ENCODE data around the gene CTBP2.
"Not testable (repeated sequence)": the region's sequence is repeated elsewhere in the genome, so short reads cannot be mapped to it uniquely, and the experiment has no call there.

Gene CTBP2

DNA sequence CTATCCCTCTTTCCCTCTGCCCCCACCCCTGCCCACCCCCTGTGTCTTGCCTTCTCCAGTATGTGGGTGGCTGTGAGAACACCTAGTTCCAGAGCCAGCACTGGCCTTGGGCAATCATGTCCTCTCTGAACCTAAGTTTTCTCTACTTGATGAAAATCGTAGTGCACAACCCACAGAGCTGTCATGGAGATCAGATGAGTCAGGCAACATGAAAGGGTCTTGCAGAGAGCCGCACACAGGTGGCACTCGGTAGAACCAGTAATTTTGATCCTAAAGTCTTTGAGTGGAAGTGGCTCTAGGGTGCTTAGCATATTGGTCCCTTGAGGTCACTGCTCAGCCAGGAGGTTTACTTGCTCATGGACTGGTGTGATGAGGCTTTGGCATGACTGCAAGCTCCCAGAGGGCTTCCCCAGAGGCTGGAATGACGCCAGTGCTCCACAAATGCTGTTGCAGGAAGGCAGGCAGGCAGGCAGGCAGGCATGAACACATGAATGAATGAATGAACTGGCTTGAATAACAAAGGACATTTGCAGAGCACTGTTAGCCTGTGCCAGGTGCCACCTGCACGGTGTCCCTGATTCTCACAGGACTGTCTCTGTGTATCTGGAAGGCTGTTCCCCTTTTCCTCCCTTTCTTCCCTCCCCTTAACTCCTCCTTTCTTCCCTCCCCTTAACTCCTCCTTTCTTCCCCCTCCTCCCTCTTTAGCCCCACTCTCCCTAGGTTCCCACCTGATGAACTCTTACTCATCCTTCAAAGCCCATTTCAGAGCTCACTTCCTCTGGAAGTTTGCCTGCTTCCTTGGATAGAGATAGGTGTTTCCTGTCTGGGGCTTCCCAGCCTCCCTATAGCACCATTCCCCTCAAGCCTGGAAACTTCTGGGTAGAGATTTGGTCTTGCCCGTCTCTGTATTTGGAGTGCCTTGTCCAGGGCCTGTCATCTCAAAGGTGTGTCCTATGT, 27.2 kb upstream of the CTBP2 start:
- TF ChIP-seq, protein P1, sequence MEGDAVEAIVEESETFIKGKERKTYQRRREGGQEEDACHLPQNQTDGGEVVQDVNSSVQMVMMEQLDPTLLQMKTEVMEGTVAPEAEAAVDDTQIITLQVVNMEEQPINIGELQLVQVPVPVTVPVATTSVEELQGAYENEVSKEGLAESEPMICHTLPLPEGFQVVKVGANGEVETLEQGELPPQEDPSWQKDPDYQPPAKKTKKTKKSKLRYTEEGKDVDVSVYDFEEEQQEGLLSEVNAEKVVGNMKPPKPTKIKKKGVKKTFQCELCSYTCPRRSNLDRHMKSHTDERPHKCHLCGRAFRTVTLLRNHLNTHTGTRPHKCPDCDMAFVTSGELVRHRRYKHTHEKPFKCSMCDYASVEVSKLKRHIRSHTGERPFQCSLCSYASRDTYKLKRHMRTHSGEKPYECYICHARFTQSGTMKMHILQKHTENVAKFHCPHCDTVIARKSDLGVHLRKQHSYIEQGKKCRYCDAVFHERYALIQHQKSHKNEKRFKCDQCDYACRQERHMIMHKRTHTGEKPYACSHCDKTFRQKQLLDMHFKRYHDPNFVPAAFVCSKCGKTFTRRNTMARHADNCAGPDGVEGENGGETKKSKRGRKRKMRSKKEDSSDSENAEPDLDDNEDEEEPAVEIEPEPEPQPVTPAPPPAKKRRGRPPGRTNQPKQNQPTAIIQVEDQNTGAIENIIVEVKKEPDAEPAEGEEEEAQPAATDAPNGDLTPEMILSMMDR (IDR thresholded peaks at IDR 0.05; ENCODE audit: low read depth, low read length), result no peak
- DNase-seq (ENCODE audit: low read depth in 2 of 2), result no peak
- no peak overlapping the region for H3K4me3 ChIP-seq (replicated peaks in 1 of 2; ENCODE audit: low read depth in 2 of 2, low read length in 2 of 2)

DNA sequence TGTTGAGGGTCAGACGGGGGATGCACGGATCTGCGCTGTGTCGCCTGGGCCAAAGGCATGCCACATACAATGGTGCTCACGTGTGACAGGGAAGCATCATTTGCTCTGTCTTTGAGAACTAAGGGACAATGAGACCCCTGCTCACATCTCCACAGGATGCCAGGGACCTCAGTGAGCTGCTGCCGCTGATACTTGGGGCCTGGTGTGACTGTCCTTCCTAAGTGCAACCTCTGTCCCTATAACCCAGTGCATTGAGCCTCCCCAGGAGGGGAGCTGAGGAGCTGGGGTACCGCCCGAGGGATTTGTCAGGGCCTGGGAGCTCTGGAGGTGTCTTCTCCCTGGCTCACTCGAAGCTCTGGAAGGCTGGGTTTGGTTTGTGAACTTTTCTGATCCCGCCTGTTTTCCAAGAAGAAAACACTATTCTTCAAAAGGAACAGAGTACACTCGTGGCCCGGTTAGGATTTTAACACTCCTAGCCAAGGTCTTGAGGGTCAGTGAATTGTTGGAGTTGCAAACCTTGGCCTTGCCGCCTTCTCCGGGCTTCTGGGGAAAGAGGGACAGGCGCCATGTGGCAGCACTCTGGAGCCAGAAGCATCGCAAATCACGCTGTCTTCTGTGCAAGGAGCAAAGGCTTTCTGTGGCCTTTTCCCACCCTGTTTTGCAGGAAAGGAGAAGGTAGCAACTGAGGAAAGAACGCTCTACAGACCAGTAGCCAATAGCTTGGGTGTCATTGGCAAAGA, 26.2 kb upstream of the CTBP2 start:
- no peak overlapping the region for H3K4me3 ChIP-seq (replicated peaks in 1 of 2; ENCODE audit: low read depth in 2 of 2, low read length in 2 of 2)
- no peak for DNase-seq (ENCODE audit: low read depth in 2 of 2)
- TF ChIP-seq, protein P1 (IDR thresholded peaks at IDR 0.05; ENCODE audit: low read depth, low read length), result no peak

- not testable (repeated sequence) for H3K4me3 ChIP-seq (replicated peaks in 1 of 2; ENCODE audit: low read depth in 2 of 2, low read length in 2 of 2); DNase-seq (ENCODE audit: low read depth in 2 of 2)
Observed at GRCh38 chr10:125179107-125179506, 18.7 kb upstream of the CTBP2 start.

- TF ChIP-seq, protein P1 (IDR thresholded peaks at IDR 0.05; ENCODE audit: low read depth, low read length), result no peak
- no peak overlapping the region for H3K4me3 ChIP-seq (replicated peaks in 1 of 2; ENCODE audit: low read depth in 2 of 2, low read length in 2 of 2)
- no peak for DNase-seq (ENCODE audit: low read depth in 2 of 2)
Observed at GRCh38 chr10:125177641-125178640, 17.6 kb upstream of the CTBP2 start.

- TF ChIP-seq, protein P1 (IDR thresholded peaks at IDR 0.05; ENCODE audit: low read depth, low read length), result no peak
- H3K4me3 ChIP-seq (replicated peaks in 1 of 2; ENCODE audit: low read depth in 2 of 2, low read length in 2 of 2), result no peak overlapping the region
- DNase-seq (ENCODE audit: low read depth in 2 of 2), result no peak
Observed at GRCh38 chr10:125175807-125176206, 15.4 kb upstream of the CTBP2 start.

DNA sequence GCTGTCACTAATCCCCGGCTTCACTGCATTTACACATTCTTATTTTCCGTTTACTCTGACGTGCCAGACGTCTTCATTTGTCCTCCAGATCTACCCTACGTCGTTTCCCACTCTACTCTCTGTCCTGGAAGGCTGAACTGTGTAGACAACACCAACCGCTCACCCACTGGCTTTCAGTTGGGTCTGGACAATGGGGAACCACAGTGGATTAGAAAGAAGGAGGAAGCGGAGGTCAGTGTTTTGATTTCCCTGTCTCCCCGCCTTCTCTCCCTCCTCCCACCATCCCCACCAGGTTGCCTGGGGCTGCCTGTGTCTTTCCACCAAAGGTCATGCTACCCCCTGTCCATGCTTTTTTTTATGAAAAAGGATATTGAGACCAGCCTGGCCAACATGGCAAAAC, 14.0 kb upstream of the CTBP2 start:
- TF ChIP-seq, protein P1 (IDR thresholded peaks at IDR 0.05; ENCODE audit: low read depth, low read length), result no peak
- no peak for DNase-seq (ENCODE audit: low read depth in 2 of 2)
- H3K4me3 ChIP-seq (replicated peaks in 1 of 2; ENCODE audit: low read depth in 2 of 2, low read length in 2 of 2), result no peak overlapping the region
